ENCODE data around the gene PPP2R5D.
"Not testable (repeated sequence)": the region's sequence is repeated elsewhere in the genome, so short reads cannot be mapped to it uniquely, and the experiment has no call there.

DNA sequence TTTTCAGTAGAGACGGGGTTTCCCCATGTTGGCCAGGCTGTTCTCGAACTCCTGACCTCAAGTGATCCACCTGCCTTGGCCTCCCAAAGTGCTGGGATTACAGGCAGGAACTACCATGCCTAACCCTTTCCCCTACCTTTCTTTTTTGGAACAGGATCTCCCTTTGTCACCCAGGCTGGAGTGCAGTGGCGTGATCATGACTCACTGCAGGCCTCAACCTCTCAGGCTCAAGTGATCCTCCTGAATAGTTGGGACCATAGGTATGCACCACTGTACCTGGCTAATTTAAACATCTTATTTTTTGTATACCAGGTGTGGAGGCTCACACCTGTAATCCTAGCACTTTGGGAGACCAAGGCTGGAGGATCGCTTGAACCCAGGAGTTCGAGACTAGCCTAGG lies 43.0 kb upstream of the PPP2R5D start:
- TF ChIP-seq POLR2AphosphoS5 (IDR thresholded peaks at IDR 0.05; ENCODE audit: low read depth, low read length); TAF1 (IDR thresholded peaks at IDR 0.05; ENCODE audit: borderline replicate concordance, low read depth, low read length); POLR2A (IDR thresholded peaks at IDR 0.05; ENCODE audit: low read depth, low read length): not testable (repeated sequence)

All from GM12892 (cell line).